Mucosa of rectum (tissue), 2 donors: ENCODE data around the gene RNF148.
"Not testable (repeated sequence)": the region's sequence is repeated elsewhere in the genome, so short reads cannot be mapped to it uniquely, and the experiment has no call there.

Experiments
- H3K27ac ChIP-seq, 2 donors: one replicate each; pipeline ENCODE4 v1.7.0; 2013; ENCODE audit warnings: inconsistent platforms in 2 of 2, low read depth in 2 of 2, low read length in 2 of 2
- H3K27me3 ChIP-seq, 2 donors: one replicate each; pipeline ENCODE4 v1.7.0; 2013; ENCODE audit warnings: low read length in 2 of 2; ENCODE audit not compliant: control insufficient read depth in 2 of 2, insufficient read depth in 2 of 2
- H3K36me3 ChIP-seq, 2 donors: one replicate each; pipeline ENCODE4 v1.7.0; 2013; ENCODE audit warnings: low read length in 2 of 2; ENCODE audit not compliant: control insufficient read depth in 2 of 2, insufficient read depth in 2 of 2
- H3K4me1 ChIP-seq, 2 donors: one replicate each; pipeline ENCODE4 v1.7.0; 2013; ENCODE audit warnings: low read length in 2 of 2, mild to moderate bottlenecking in 1 of 2; ENCODE audit not compliant: control insufficient read depth in 2 of 2, insufficient read depth in 2 of 2
- H3K4me3 ChIP-seq, 2 donors: one replicate each; pipeline ENCODE4 v1.7.0; 2013; ENCODE audit warnings: low read length in 2 of 2
- H3K9ac ChIP-seq, 2 donors: one replicate each; pipeline ENCODE4 v1.7.0; 2013; ENCODE audit warnings: low read length in 2 of 2, low read depth in 1 of 2, mild to moderate bottlenecking in 1 of 2
- H3K9me3 ChIP-seq, 2 donors: one replicate each; pipeline ENCODE4 v1.7.0; 2013; ENCODE audit warnings: low read length in 2 of 2; ENCODE audit not compliant: control insufficient read depth in 2 of 2
- donor health status: healthy.
- donor health status: Normal muscosa, but diverticular disease.

RNF148 gene

GRCh38 chr7:122691569-122692235, 11.0 kb downstream of the RNF148 start:
- H3K27me3 ChIP-seq = no peaks in the 10 kb centered on the region
- H3K4me1 ChIP-seq = no peaks in the 10 kb centered on the region
- no peak overlapping the region for H3K27ac ChIP-seq

GRCh38 chr7:122689346-122690109, 13.2 kb downstream of the RNF148 start:
- Histone ChIP-seq H3K27me3 (no peaks in the 10 kb centered on the region), H3K9ac (no peak overlapping the region), H3K9me3 (no peaks in the 10 kb centered on the region), H3K4me1 (no peaks in the 10 kb centered on the region), H3K36me3 (no peaks in the 10 kb centered on the region), H3K4me3 (no peak overlapping the region), H3K27ac (no peak overlapping the region)

More at GRCh38 chr7:122691569-122692235, 11.0 kb downstream of the RNF148 start:
- H3K9me3 ChIP-seq = no peaks in the 10 kb centered on the region
- no peak overlapping the region for H3K9ac ChIP-seq
- no peaks in the 10 kb centered on the region for H3K36me3 ChIP-seq
- H3K4me3 ChIP-seq = no peak overlapping the region

- Histone ChIP-seq H3K27ac (no peak overlapping the region), H3K9ac (no peak overlapping the region), H3K4me1 (no peaks in the 10 kb centered on the region), H3K4me3 (no peak overlapping the region), H3K36me3 (no peaks in the 10 kb centered on the region), H3K27me3 (no peaks in the 10 kb centered on the region), H3K9me3 (no peaks in the 10 kb centered on the region)
Measured at GRCh38 chr7:122688400-122688998, 14.2 kb downstream of the RNF148 start.

- Histone ChIP-seq H3K4me1 (no peaks in the 10 kb centered on the region), H3K4me3 (no peak overlapping the region), H3K9me3 (no peaks in the 10 kb centered on the region), H3K9ac (no peak overlapping the region), H3K27ac (no peak overlapping the region), H3K36me3 (no peaks in the 10 kb centered on the region), H3K27me3 (no peaks in the 10 kb centered on the region)
Measured at GRCh38 chr7:122686360-122686878, 16.3 kb downstream of the RNF148 start.

- Histone ChIP-seq H3K36me3 (no peaks in the 10 kb centered on the region), H3K4me3 (no peak overlapping the region), H3K27me3 (no peaks in the 10 kb centered on the region), H3K9me3 (no peaks in the 10 kb centered on the region), H3K4me1 (no peaks in the 10 kb centered on the region), H3K27ac (no peak overlapping the region), H3K9ac (no peak overlapping the region)
Measured at GRCh38 chr7:122684504-122684903, 18.2 kb downstream of the RNF148 start.

GRCh38 chr7:122682815-122683550, 19.7 kb downstream of the RNF148 start:
- no peak overlapping the region for H3K4me3 ChIP-seq
- H3K4me1 ChIP-seq = no peaks in the 10 kb centered on the region
- H3K9me3 ChIP-seq = no peaks in the 10 kb centered on the region
- H3K36me3 ChIP-seq = no peaks in the 10 kb centered on the region
- no peaks in the 10 kb centered on the region for H3K27me3 ChIP-seq
- no peak overlapping the region for H3K27ac ChIP-seq
- no peak overlapping the region for H3K9ac ChIP-seq

GRCh38 chr7:122681186-122681585, 21.5 kb downstream of the RNF148 start:
- H3K36me3 ChIP-seq, H3K9me3 ChIP-seq, H3K9ac ChIP-seq, H3K27ac ChIP-seq, H3K27me3 ChIP-seq, H3K4me3 ChIP-seq, H3K4me1 ChIP-seq: not testable (repeated sequence)

- Histone ChIP-seq H3K9ac (no peak overlapping the region), H3K27me3 (no peaks in the 10 kb centered on the region), H3K36me3 (no peaks in the 10 kb centered on the region), H3K4me3 (no peak overlapping the region), H3K4me1 (no peaks in the 10 kb centered on the region), H3K27ac (no peak overlapping the region), H3K9me3 (no peaks in the 10 kb centered on the region)
Measured at GRCh38 chr7:122679813-122680212, 22.9 kb downstream of the RNF148 start.

- not testable (repeated sequence) for H3K9me3 ChIP-seq, H3K27me3 ChIP-seq, H3K36me3 ChIP-seq, H3K4me3 ChIP-seq, H3K9ac ChIP-seq, H3K4me1 ChIP-seq, H3K27ac ChIP-seq
Measured at GRCh38 chr7:122679269-122679709, 23.4 kb downstream of the RNF148 start.
